ENCODE measurements around the gene BASP1.
A peak's percentile ranks its signal among the peaks of the same experiment; 100 is the strongest.

The BASP1 gene

GRCh38 chr5:17192191-17192590 is 25.2 kb upstream of the BASP1 start:
- DNase-seq, result no peak

- no peak for DNase-seq
Observed at GRCh38 chr5:17196024-17196423, 21.4 kb upstream of the BASP1 start.

- no peak for DNase-seq
Observed at GRCh38 chr5:17196697-17197096, 20.7 kb upstream of the BASP1 start.

DNA sequence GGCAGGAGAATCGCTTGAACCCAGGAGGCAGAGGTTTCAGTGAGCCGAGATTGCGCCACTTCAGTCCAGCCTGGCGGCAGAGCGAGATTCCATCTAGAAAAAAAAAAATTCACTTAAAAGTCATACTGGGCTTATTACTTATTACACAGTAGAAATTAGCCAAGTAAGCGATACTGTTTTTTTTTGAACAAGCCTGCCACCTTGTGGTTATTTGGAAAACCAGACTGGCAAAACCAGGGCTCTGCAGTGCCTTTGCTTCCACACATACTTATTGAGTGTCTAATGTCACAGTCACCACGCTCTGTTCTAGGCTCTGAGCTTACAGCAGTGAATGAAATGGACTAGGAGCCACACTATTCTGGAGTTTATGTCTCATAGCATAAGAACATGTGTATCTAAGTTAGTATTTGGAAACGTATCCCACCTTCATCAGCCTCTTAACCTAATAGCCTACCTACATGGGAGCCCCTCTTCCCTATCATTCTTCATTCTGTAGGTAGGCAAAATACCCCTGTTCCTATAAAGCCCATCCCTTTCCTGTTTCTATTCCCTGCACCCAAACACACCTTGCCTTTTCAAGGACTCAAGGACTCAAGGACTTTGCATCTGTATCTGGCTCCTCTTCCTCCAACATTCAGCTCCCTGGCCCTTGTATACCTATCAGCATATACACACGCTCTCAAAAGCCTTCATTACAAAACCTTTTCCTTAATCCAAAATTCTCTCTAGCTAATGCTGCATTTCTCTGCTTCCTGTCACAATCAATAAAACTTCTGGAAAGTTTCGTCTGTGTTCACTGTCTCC is 13.9 kb upstream of the BASP1 start:
- DNase-seq, result peak; percentile 64 to 72

- DNase-seq, result no peak
Observed at GRCh38 chr5:17204133-17204489, 13.3 kb upstream of the BASP1 start.

DNA sequence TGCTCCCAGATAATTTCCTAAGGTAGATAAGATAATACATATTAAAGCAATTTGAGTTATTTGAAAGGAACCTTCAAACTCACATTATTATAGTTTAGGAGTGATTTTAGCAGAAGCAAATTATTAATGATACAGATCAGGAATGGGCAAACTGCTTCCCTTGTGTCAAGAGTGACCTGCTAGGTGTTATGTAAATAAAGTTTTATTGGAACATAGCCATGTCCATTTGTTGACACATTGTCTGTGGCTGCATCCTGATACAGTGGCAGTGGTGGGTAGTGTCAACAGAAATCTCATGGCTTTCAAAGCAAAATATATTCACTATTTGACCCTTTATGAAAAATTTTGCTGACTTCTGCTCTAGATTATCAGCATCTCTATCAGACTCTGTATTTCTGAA is 11.4 kb upstream of the BASP1 start:
- DNase-seq, result peak in 1 of 2 experiments; percentile 11

GRCh38 chr5:17212191-17212590 is 5.2 kb upstream of the BASP1 start:
- DNase-seq, result no peak

- DNase-seq, result no peak
Observed at GRCh38 chr5:17212996-17213395, 4.4 kb upstream of the BASP1 start.

GRCh38 chr5:17213938-17214337 is 3.5 kb upstream of the BASP1 start:
- no peak for DNase-seq

DNA sequence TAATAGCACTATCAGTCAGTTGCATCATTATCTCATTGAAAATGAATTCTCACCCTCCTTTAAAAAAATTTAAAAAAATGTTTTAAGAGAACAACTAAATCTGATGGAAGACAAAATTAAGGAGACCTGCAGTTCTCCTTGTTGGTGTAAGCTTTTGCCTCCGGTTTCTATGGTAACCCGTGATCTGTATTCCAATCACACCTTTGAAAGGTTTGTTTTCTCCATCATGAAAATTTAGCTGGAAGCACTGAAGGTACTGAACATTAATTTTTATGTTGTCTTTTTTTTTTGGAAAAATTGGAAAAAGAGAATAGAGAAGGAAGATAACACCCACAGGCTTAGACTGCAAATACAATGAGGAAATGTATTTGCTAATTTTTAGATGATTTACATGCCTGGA is 2.5 kb upstream of the BASP1 start:
- no peak for DNase-seq

GRCh38 chr5:17215361-17215760 is 2.1 kb upstream of the BASP1 start:
- no peak for DNase-seq

DNA sequence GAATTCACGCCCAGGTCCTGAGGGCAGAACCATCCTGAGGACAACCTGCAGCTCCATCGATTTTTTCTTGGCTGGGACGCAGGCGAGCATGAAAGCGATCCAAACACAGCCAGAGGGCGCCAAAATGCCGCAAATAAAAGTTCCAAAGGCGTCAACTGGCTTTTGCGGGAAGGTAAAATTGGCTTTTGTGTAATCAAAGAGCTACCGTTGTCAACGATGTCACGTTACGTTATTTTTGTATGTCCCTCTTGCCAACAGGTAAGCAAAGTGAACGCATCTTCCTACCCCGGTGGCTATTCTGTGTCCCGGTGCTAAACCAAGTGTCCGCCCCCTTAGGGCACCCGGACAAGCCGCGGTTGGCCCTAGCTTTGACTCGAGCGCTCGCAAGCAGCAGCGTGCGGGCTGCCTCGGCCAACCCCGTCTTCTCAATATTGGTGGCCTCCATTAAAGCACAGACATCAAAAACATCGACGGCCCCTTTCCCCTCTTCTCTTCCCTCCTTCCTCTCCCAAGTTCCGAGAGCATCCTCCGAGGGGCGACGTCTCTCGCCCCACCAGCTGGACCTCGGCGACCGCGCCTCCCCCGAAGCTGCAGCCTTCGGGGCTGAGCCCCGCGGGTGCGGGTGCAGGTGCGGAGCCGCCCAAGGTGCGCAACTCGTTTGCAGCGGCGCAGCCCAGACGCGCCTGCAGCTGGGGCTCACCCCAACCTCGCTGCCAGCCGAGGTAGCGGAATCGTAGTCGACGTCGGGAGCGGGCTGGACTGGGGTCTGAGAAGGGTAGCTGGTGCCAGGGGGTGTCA is 1.1 kb upstream of the BASP1 start:
- DNase-seq, result peak; percentile 69 to 86

- DNase-seq, result no peak
Observed at GRCh38 chr5:17216974-17217492, 398 bp upstream of the BASP1 start.

DNA sequence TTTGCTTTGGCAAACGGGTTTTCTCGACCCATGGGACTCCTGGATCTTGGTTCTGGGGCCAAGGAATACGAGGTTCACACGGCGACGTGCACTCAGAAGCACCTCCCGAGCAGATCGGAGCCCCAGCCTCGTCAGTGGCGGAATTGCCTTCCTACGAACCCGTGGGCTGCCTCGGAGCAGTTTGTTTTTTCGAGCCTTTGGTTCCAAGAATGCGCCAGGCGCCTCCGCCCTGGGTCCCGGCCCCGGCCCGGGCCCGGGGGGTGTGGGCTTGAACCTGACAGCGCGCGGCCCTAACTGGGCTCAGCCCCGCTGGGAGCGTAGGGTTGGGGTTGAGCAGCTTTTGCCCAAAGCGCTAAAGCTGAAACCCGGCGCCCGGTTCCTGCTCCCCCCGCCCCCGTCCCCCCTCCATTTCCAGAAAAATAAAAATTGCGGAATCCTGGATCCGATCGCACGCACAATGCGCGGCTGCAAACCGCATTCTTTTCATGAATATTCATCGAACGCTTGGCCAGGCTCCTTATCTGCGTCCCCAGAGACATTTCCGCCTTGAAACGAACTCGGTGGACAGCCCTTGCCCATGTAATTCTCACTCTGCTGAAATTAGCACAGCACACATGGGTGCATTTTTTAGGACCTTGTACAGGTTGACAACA is 1.0 kb downstream of the BASP1 start:
- DNase-seq, result no peak

DNA sequence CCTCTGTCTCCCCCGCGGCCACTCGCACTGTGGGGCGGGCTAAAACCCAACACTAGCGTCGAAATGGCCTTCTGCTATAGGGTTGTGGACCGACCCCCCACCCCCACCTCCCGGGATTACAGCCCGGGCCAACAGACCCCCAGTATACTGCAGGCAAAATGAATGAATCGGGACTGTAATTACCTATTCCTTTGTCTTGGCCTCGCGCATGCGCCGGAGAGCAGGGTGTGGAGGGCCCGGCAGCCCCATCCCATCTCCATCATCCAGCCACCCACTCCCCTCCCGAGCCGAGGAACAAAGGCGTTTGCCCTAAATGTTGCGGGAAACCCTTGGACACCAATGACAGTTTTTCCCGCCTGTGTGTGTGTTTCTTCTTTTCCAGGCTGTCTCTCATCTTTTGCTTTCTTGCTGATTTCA is 1.6 kb downstream of the BASP1 start:
- DNase-seq, result no peak

GRCh38 chr5:17219469-17219868 is 2.0 kb downstream of the BASP1 start:
- no peak for DNase-seq

- no peak for DNase-seq
Observed at GRCh38 chr5:17219992-17220391, 2.6 kb downstream of the BASP1 start.

DNA sequence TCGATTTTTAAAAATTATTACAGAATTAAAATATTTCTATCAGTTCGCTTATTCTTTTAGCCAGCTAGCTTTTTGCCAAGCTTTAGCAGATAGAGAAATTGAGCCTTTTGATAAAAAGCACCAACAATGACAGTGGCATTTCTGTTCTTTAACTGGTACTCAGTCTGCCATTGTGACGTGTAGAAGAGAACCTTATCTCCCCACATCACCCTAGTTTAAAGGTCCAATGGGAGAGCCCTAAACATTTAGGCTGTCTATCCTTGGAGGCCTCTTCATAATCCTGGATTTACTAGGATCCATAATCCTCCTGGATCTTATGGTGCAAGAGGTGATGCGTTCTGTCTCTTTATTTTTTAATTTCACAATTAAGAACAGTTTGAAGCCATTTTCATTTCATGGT is 3.0 kb downstream of the BASP1 start:
- DNase-seq, result no peak

DNA sequence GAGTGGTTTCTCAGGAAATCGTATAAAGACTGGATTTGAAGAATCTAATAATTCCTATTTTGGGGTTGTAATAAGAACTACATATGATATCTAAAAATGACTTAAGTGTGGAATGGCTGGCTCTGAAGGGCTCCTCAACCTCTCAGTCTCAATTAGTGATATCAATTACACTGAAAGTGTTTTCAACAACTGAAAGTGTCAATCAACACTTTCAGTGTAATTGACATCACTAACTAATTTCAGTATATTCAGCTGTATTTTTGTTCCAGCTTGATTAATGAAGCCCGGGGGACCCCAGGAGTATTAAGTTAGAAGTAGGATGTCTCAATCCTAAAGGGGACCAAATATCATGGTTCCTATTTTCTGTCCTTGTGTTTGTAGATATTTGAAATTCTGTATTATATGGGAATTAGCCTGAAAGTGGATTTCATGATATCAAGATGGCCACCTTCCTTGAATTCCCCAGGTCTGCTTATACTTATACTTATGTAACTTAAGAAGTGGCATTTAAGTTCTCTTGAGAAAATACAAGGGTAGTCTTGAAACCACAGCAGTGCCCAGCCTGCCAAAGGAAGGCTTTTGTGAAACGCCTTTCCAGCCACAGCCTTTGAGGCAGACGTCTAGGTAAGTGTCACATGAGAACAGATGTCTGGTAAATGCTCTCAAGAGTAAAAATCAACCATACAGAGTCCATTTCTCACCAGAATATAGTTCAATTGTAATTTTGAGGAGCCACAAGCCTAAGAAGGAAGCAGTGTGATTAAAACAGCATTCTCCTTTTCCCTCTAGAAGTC is 4.6 kb downstream of the BASP1 start:
- DNase-seq, result no peak

- no peak for DNase-seq
Observed at GRCh38 chr5:17222664-17223063, 5.2 kb downstream of the BASP1 start.

GRCh38 chr5:17223367-17224185 is 6.1 kb downstream of the BASP1 start:
- DNase-seq, result no peak
